ENCODE data around the gene CEP192. TPM values are rescaled to one million over a fixed set of nuclear protein-coding genes. Genes with fewer than 3 reads are reported as not detected.

The CEP192 gene
- total and polyA plus RNA-seq, 4 donors: 2.5 to 32.4 (median 10.9) TPM

- Histone ChIP-seq H3K9ac (ENCODE audit: low read depth in 1 of 2, low read length in 2 of 2) (no peak overlapping the region), H3K27ac (ENCODE audit: low read depth in 1 of 2, low read length in 2 of 2) (no peak overlapping the region), H3K4me3 (ENCODE audit: low read depth in 1 of 3, low read length in 3 of 3) (no peak overlapping the region), H3K36me3 (ENCODE audit: control insufficient read depth in 4 of 4, insufficient read depth in 3 of 4, low read depth in 1 of 4, low read length in 3 of 4) (peaks cover 5 to 59% (median 44%) of the 10 kb centered on the region in 4 donors), H3K9me3 (ENCODE audit: control insufficient read depth in 4 of 4, low read length in 3 of 4) (no peaks in the 10 kb centered on the region), H3K27me3 (ENCODE audit: control insufficient read depth in 4 of 4, insufficient read depth in 4 of 4, low read length in 3 of 4) (no peaks in the 10 kb centered on the region), H3K4me1 (ENCODE audit: control insufficient read depth in 4 of 4, insufficient read depth in 4 of 4, low read length in 3 of 4) (no peaks in the 10 kb centered on the region)
- DNase-seq (ENCODE audit: low spot score): no peak
- TF ChIP-seq SP1 (IDR thresholded peaks at IDR 0.05): no peak
- no peak for TF ChIP-seq NR2F2 (IDR thresholded peaks at IDR 0.05)
- TF ChIP-seq RXRA (IDR thresholded peaks at IDR 0.05): no peak
- no peak for TF ChIP-seq JUND (IDR thresholded peaks at IDR 0.05)
- TF ChIP-seq ATF3 (IDR thresholded peaks at IDR 0.05): no peak
- TF ChIP-seq TAF1 (conservative IDR thresholded peaks at IDR 0.05): no peak
- no peak for TF ChIP-seq ZBTB33 (IDR thresholded peaks at IDR 0.05)
- TF ChIP-seq HNF4A (conservative IDR thresholded peaks at IDR 0.05): no peak
- TF ChIP-seq FOXA1 (IDR thresholded peaks at IDR 0.05): no peak
- no peak for TF ChIP-seq CTCF (IDR thresholded peaks at IDR 0.05; ENCODE audit: low read depth, low read length, missing input control)
- TF ChIP-seq, protein P1, sequence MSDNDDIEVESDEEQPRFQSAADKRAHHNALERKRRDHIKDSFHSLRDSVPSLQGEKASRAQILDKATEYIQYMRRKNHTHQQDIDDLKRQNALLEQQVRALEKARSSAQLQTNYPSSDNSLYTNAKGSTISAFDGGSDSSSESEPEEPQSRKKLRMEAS (IDR thresholded peaks at IDR 0.05): no peak
- TF ChIP-seq GABPA (IDR thresholded peaks at IDR 0.05 in 1 of 2, conservative IDR thresholded peaks at IDR 0.05 in 1 of 2): no peak
- TF ChIP-seq EGR1 (IDR thresholded peaks at IDR 0.05; ENCODE audit: low read depth in 2 of 2): no peak
- no peak for TF ChIP-seq HNF4G (IDR thresholded peaks at IDR 0.05)
- TF ChIP-seq, protein P2, sequence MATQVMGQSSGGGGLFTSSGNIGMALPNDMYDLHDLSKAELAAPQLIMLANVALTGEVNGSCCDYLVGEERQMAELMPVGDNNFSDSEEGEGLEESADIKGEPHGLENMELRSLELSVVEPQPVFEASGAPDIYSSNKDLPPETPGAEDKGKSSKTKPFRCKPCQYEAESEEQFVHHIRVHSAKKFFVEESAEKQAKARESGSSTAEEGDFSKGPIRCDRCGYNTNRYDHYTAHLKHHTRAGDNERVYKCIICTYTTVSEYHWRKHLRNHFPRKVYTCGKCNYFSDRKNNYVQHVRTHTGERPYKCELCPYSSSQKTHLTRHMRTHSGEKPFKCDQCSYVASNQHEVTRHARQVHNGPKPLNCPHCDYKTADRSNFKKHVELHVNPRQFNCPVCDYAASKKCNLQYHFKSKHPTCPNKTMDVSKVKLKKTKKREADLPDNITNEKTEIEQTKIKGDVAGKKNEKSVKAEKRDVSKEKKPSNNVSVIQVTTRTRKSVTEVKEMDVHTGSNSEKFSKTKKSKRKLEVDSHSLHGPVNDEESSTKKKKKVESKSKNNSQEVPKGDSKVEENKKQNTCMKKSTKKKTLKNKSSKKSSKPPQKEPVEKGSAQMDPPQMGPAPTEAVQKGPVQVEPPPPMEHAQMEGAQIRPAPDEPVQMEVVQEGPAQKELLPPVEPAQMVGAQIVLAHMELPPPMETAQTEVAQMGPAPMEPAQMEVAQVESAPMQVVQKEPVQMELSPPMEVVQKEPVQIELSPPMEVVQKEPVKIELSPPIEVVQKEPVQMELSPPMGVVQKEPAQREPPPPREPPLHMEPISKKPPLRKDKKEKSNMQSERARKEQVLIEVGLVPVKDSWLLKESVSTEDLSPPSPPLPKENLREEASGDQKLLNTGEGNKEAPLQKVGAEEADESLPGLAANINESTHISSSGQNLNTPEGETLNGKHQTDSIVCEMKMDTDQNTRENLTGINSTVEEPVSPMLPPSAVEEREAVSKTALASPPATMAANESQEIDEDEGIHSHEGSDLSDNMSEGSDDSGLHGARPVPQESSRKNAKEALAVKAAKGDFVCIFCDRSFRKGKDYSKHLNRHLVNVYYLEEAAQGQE (IDR thresholded peaks at IDR 0.05): no peak
- no peak for TF ChIP-seq RAD21 (IDR thresholded peaks at IDR 0.05)
- TF ChIP-seq YY1 (IDR thresholded peaks at IDR 0.05): no peak
- TF ChIP-seq FOXA2 (IDR thresholded peaks at IDR 0.05): no peak
- 97% methylated on average over 14 of the region's 14 CpGs for WGBS
These were observed 109.9 kb downstream of the CEP192 start for GRCh38 chr18:13100942-13101658.

All from liver (tissue), 9 donors.